ENCODE results near the gene KRTAP29-1. TPM values are rescaled to one million over a fixed set of nuclear protein-coding genes. Genes with fewer than 3 reads are reported as not detected.
A peak's percentile ranks its signal among the peaks of the same experiment; 100 is the strongest.

The KRTAP29-1 gene
- total RNA-seq, 1 experiment from 2014 or later = not detected

DNA sequence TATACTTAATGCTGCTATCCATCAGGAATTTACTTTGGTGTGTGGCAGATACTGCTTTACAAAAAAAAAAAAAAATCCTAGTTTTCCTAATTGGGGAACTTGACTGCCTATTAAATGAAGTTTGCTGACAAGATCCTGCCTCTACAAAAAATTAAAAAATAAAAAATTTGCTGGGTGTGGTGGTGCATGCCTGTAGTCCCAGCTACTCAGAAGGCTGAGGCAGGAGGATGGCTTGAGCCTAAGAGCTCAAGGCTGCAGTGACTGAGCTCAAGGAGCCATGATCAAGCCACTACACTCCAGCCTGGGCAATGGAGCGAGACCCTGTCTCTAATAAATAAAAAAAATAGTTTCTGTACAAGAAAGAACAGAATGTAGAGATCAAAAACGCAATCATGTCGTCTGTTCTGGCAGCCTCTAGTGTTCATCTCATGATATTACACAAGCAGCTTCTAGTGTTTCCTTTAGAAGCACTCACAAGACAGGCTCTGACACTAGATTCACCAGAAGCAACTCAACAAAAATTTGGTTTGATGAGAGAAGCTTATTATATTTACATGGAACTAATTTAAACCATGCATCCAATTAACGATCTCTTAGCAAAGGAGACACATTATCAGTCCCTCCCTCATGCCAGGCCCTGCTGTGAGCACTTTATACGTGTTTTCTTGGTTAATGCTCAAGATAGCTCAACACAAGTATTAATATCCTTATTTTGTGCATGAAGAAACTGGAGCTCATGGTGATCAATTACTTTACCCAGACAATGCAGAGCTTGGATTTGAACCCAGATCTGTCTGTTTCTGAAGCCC lies 19.6 kb upstream of the KRTAP29-1 start:
- DNase-seq = no peak
- Mint-ChIP-seq H3K27me3 (ENCODE audit: low read depth) (peaks cover 2% of the 10 kb centered on the region; the same call in 1 of the 2 replicates), H3K9me3 (peaks cover 16 to 17% of the 10 kb centered on the region in 2 experiments), H3K4me3 (no peak overlapping the region), H3K4me1 (peaks cover 3 to 4% of the 10 kb centered on the region in 2 experiments; a peak in 2 of 4 replicates), H3K27ac (no peak overlapping the region), H3K36me3 (ENCODE audit: insufficient read depth in 1 of 3, low read depth in 3 of 3) (peaks cover 0 to 15% (median 12%) of the 10 kb centered on the region in 3 experiments; a peak in 1 of 7 replicates)
- Histone ChIP-seq H2BK120ac (ENCODE audit: low read depth, low read length, poor library complexity, severe bottlenecking) (no peak overlapping the region), H3K79me1 (ENCODE audit: insufficient read depth, low read depth, low read length, poor library complexity, severe bottlenecking) (no peaks in the 10 kb centered on the region), H3K9me3 (ENCODE audit: control insufficient read depth, low read depth, low read length) (no peaks in the 10 kb centered on the region), H2BK5ac (ENCODE audit: insufficient read length, low read length) (no peak overlapping the region), H3K79me2 (ENCODE audit: insufficient read depth, low read length) (no peaks in the 10 kb centered on the region), H3K4me2 (ENCODE audit: insufficient read depth, insufficient read length, low read length) (no peak overlapping the region), H3K4ac (ENCODE audit: low read depth, low read length) (no peak overlapping the region), H2BK12ac (ENCODE audit: insufficient read length, low read depth, low read length) (no peak overlapping the region), H4K5ac (ENCODE audit: insufficient read length, low read depth, low read length) (no peak overlapping the region), H3K9ac (ENCODE audit: extremely low read depth, insufficient read length, low read length) (no peak overlapping the region), H3K23me2 (ENCODE audit: insufficient read length, low read depth, low read length, poor library complexity, severe bottlenecking) (no peaks in the 10 kb centered on the region), H3K56ac (ENCODE audit: insufficient read length, low read depth, low read length) (no peak overlapping the region), H3K4me1 (ENCODE audit: insufficient read depth, low read length) (no peaks in the 10 kb centered on the region), H3K27ac (ENCODE audit: insufficient read length, low read depth, low read length) (no peak overlapping the region), H3K27me3 (ENCODE audit: insufficient read depth, low read length) (no peaks in the 10 kb centered on the region), H2AFZ (ENCODE audit: low read length) (no peak overlapping the region), H3K18ac (ENCODE audit: insufficient read length, low read depth, low read length) (no peak overlapping the region), H4K8ac (replicated peaks; ENCODE audit: insufficient read length, low read depth, low read length) (no peak overlapping the region), H2BK15ac (ENCODE audit: low read depth, low read length) (no peak overlapping the region), H4K20me1 (ENCODE audit: control insufficient read depth, insufficient read depth, insufficient read length) (no peaks in the 10 kb centered on the region), H4K91ac (ENCODE audit: insufficient read length, low read depth, low read length) (no peak overlapping the region), H3T11ph (ENCODE audit: low read length) (no peak overlapping the region), H2BK20ac (ENCODE audit: low read depth, low read length, poor library complexity, severe bottlenecking) (no peak overlapping the region), H3K23ac (ENCODE audit: insufficient read length, low read depth, low read length) (no peak overlapping the region), H2AK5ac (ENCODE audit: insufficient read length, low read length) (no peak overlapping the region), H3K14ac (ENCODE audit: insufficient read depth, low read length) (no peak overlapping the region)
- TF ChIP-seq, protein P1, sequence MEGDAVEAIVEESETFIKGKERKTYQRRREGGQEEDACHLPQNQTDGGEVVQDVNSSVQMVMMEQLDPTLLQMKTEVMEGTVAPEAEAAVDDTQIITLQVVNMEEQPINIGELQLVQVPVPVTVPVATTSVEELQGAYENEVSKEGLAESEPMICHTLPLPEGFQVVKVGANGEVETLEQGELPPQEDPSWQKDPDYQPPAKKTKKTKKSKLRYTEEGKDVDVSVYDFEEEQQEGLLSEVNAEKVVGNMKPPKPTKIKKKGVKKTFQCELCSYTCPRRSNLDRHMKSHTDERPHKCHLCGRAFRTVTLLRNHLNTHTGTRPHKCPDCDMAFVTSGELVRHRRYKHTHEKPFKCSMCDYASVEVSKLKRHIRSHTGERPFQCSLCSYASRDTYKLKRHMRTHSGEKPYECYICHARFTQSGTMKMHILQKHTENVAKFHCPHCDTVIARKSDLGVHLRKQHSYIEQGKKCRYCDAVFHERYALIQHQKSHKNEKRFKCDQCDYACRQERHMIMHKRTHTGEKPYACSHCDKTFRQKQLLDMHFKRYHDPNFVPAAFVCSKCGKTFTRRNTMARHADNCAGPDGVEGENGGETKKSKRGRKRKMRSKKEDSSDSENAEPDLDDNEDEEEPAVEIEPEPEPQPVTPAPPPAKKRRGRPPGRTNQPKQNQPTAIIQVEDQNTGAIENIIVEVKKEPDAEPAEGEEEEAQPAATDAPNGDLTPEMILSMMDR (conservative IDR thresholded peaks at IDR 0.05) = peak; percentile 82
- no CpG with 5 or more reads among the region's 5 CpGs for WGBS (ENCODE audit: extremely low coverage, insufficient read length, low lambda C conversion rate)
